ENCODE data around the gene RBM27.
"Not testable (repeated sequence)": the region's sequence is repeated elsewhere in the genome, so short reads cannot be mapped to it uniquely, and the experiment has no call there.

DNA sequence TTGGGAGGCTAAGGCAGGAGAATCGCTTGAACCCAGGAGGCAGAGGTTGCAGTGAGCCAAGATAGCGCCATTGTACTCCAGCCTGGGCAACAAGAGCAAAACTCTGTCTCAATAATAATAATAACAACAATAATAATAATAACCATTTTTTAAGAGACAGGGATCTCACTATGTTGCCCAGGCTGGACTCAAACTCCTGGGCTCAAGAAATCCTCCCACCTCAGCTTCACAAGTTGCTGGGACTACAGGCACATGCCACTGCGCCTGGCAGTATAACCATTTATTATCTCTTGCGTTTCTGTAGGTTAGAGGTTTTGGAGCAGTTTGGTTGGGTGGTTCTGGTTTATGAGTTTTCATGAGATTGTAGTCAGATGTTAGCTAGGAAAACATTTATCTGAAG lies 8.4 kb upstream of the RBM27 start:
- not testable (repeated sequence) for TF ChIP-seq EZH2 (IDR thresholded peaks at IDR 0.05; ENCODE audit: borderline replicate concordance, low read length); CTCF (IDR thresholded peaks at IDR 0.05; ENCODE audit: low read length)

Measured in OCI-LY1 (cell line).